DMS153 (cell line): ENCODE results near the gene R3HDM4.

Experiments
- DNase-seq: peaks from one replicate; lab custom pipeline; 2025; lab: John Stamatoyannopoulos, UW

Gene R3HDM4

DNA sequence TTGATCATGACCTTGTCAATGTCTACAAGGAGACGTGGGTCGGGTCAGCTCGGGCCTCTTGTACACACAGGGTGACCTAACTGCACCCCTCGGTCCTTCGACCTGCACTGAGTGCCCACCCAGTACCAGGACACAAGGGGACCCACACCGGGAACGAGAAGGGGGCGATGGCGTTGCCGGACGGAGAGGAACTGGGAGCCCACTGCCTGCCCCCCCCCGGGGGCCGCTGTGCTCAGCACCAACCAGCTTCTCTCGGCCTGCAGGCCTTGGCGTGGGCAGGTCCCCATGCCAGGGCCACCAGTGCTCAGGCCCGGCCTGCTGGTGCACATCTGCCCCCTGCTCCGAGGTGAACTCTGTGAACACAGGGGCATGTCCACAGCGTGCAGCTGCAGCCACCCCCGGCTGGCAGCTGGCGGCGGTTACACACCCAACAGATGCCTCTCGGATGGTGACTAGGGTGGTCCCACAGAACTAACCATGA, 39.4 kb downstream of the R3HDM4 start:
- DNase-seq, result no peak

- no peak for DNase-seq
Observed at GRCh38 chr19:873084-873483, 39.9 kb downstream of the R3HDM4 start.

DNA sequence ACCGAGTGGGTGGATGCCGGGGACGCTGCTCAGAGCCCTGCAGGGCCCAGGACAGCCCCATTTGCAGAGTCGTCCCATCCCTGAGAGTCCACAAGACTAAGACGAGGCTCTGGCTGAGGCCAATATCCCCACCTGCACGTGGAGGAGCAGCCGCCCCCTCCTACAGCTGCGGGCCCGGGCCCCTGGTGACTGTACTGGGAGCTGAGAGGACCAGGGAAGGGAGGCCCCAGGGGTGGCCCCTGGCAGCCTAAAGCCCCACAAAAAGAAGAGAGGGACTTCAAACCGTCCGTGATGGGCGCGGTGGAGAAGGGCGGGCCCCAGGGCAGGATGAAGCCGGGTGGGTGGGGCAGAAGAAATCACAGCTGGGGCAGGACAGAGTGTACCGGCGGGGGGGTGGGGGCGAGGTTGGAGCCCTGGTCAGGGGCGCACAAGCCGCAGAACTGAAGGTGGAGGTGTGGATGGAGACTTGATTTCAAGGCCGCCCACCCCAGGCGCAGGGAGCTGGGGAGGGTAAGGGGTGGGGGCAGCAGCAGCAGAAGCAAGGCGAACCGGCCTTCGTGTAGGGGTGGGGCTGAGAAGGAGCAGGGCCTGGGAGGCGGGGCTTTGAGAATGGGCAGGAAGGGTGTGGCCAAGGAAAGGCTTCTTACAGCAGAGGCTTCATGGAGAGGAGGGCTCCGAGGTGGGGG, 40.6 kb downstream of the R3HDM4 start:
- DNase-seq, result peak; percentile 22

GRCh38 chr19:871446-872265, 41.4 kb downstream of the R3HDM4 start:
- no peak for DNase-seq

DNA sequence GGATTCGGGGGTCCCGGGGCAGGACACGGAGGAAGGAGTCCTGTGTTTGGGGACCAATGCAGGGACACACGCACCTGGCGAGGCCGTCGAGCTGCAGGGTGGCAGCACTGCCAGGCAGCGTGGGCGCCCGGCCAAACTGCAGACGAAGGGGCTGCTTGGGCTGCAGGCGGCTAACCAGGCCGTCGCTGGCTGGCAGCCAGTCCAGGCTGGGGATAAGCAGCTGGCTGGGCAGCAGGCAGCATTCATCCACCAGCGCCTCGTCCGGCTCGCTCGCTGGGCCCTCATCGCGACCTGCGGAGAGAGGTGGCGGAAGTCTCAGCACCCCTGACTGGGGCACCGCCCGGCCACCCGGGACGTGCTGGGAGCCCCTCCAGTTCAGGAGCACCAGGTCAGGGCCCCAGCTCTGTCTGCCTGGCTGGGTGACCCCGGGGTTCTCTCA, 42.0 kb downstream of the R3HDM4 start:
- peak; percentile 16 for DNase-seq

- no peak for DNase-seq
Observed at GRCh38 chr19:870314-870713, 42.7 kb downstream of the R3HDM4 start.

DNA sequence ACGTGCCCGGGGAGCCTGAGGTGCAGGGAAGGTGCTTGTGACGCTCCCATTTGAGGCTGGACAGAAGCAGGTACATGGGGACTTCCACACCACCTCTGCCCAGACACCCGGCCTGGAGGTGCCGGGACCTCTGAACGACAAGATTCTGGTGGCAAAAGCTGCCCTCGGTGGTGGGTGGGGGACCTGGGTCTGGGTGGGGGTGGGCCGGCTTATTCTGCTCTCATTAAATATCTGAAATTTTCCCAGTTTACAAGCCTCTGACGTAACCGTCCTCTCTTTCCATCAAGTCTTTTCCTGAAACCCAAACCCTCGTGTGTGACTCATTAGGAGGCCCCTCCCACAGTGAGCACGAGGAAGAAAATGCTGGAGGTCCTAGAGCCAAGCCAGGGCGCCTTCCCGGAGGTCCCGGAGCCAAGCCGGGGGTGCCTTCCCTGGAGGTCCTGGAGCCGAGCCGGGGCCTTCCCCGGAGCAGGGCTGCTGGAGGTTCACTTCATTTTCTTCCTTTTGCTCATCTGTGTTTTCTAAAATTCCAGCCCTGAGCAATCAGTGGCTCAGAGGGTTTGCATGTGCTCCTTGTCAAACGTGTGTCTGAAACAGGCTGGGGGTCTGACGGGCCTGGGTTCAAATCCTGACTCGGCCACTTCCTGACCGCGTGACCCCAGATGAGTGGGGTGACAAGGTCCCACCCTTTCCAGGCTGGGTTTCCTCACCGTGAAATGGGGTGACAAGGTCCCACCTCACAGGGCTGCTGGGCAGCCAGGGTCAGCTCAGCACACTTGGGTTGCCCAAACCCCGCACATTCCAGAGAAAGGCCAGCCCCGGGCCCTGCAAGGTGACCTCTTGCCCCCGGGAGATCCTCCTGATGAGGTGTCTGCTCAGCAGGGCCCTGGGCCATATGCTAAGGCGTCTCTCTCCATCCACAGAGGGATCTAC, 43.5 kb downstream of the R3HDM4 start:
- DNase-seq, result no peak

DNA sequence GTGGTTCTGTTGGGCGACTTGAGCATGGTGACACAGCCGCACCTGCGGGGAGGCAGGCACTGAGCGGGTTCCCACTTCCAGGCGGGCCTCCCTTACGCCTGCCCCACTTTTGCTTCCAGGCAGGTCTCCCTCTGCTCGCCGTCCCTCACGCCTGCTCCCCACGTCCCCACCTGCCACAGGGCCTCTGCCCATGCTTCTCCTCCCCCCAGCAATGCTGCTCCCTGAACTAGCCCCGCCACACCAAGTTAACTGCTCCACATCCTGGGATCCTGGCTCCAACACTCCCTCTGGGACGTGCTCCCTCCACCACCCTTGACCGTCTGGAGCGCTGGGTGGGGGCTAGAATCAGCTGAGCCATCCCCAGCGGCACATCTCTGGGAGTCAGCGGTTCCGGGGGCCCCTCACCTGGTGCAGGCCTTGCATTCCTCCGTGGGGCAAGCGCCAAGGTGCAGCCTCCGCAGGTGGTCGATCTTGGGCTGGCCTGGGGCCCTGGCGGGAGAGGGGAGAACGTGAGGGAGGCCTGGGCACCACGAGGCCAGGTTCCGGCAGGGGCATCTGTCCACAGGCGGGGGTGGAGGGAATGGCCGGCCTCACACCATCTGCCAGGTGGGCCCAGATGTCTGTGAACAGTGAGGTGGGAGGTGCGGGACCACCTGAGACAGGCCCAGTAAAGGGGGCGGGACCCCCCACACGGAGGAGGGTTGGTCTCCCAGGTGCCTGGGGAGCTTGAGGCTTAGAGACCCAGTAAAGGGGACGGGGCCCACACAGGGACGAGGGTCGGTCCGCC, 44.4 kb downstream of the R3HDM4 start:
- no peak for DNase-seq

- DNase-seq, result no peak
Observed at GRCh38 chr19:867855-868457, 45.1 kb downstream of the R3HDM4 start.

- no peak for DNase-seq
Observed at GRCh38 chr19:867301-867793, 45.7 kb downstream of the R3HDM4 start.

DNA sequence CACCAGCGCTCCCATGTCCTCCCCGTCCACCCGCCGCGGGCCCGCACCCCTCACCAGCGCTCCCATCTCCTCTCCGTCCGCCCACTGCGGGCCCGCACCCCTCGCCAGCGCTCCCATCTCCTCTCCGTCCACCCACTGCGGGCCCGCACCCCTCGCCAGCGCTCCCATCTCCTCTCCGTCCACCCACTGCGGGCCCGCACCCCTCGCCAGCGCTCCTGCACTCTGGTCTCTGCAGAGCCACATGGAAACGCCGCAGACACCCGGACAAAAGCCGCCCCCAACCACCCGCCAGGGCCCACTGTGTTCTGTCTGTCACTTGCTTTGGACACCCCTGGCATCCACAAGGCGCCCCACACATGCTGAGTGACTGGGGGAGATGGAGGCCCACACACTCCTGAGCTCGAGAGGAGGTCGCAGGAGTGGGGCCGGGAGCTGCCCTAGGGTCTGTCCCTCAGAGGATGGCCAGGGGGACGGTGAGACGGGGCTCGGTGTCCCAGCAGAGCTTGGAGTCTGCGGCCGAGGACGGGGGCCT, 46.2 kb downstream of the R3HDM4 start:
- no peak for DNase-seq

GRCh38 chr19:863315-863620, 49.8 kb downstream of the R3HDM4 start:
- no peak for DNase-seq

GRCh38 chr19:862581-863314, 50.3 kb downstream of the R3HDM4 start:
- no peak for DNase-seq

- DNase-seq, result peak; percentile 46
Observed at GRCh38 chr19:861756-862580, 51.1 kb downstream of the R3HDM4 start.

GRCh38 chr19:861141-861755, 51.8 kb downstream of the R3HDM4 start:
- DNase-seq, result no peak

- DNase-seq, result no peak
Observed at GRCh38 chr19:858868-859843, 53.9 kb downstream of the R3HDM4 start, which contains the start of gene CFD. TSS of gene CFD (plus strand) at chr19:859664. CDS start at chr19:859690, 26 bp downstream.

GRCh38 chr19:858284-858683, 54.7 kb downstream of the R3HDM4 start:
- no peak for DNase-seq
